HG03565 (cell line): Measurements from ENCODE around the gene SLMAP.
A peak's percentile ranks its signal among the peaks of the same experiment; 100 is the strongest.

ENCODE experiments used
- ATAC-seq: cut with Tn5 transposase; IDR thresholded peaks from one replicate; pipeline ENCODE4 v1.9.1; 2021; ENCODE audit warnings: mild to moderate bottlenecking, moderate library complexity; ENCODE audit not compliant: unreplicated experiment

Gene SLMAP

DNA sequence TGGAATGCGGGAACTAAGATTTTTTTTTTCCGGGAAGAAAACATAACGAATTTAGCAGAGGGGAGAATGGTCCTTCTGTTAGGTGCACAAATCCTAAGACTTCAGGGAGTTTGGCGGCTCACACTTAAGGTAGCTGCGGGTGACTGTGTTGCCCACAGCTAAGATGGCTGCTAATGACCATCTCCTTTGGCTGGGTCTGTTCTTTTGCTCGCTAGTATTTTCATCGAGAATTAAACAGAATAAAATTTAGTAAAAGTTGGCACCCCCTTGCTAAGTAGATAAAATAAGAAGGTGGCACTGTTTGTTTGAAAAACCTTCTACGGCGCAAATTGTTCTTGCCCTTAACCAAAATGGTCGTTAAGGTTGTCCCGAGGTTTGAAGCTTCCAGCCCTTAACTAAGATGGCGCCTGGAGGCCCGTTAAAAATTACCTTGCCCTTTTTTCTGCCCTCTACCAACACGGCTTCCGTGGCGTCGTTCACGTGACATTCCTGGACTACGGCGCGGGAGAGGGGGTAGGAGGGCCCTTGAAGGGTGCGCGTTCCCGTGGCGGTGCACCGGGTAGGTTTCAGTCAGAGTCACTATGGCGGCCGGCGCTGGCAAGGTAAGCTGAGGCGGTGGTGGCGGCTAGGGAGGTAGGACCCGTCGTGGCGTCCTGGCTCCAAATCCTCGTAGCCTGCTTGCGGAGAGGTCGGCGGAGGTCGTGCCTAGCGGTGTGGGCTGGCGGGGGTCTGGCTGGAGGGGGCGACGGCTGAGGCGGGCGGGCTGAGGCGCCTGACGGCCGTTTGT is at the start of gene SLMAP:
SLMAP (plus strand) TSS at position 569 of the 787 bp plus-strand sequence. CDS start 1,343 bp downstream, outside the sequence.
- ATAC-seq = peak; percentile 77

GRCh38 chr3:57706462-57706861 is 49.6 kb upstream of the SLMAP start:
- ATAC-seq = no peak

DNA sequence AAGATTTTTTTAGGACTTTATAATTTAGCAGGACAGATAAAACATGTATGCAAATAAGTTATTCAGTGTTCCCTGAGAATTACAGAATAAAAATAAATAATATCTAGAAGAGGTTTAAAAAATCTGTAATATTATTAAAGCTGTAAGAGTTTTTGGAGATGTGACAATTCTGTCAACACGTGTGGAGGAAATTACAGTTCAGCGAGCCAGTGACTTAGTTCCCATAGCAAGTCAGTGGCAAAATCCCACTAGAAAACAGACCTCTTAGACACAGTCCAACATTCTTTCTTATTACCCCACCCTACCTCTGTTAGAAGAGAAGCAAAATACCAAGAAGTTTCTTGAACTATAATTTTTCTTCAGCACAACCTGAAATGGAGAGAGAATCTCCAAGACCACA is 47.1 kb upstream of the SLMAP start:
- no peak for ATAC-seq

DNA sequence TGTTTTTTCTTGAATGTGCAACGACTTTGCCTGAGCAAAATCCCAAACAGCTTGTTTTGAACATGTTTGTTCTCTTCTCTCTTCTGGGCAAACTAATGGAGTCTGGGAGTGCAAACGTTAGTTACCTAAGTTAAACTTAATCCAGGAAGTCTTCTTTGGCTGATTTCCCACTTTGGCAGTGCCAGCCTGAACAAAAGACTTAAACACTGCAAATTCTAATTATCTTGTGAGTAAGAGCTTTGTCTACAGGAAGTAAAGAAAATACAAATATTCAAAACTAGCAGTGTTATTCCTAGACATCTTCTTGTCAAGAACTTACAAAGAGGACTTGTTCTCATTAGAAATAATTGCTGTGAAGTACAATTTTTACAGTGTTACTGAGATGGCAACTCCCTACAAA is 46.5 kb upstream of the SLMAP start:
- no peak for ATAC-seq

DNA sequence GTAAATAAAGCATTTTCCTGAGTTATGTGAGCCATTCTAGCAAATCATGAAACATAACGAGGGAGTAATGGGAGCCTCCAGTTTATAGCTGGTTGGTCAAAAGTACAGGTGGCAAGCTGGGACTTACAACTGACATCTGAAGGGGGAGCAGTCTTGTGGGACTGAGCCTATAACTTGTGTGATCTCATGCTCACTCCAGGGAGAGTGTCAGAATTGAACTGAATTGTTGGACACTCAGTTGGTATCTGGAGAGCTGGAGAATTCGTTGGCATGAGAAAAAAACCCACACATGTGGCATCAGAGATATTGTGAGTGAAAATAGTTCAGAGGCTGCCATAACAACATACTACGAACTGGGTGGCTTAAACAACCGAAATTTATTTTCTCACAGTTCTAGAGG is 40.4 kb upstream of the SLMAP start:
- no peak for ATAC-seq

DNA sequence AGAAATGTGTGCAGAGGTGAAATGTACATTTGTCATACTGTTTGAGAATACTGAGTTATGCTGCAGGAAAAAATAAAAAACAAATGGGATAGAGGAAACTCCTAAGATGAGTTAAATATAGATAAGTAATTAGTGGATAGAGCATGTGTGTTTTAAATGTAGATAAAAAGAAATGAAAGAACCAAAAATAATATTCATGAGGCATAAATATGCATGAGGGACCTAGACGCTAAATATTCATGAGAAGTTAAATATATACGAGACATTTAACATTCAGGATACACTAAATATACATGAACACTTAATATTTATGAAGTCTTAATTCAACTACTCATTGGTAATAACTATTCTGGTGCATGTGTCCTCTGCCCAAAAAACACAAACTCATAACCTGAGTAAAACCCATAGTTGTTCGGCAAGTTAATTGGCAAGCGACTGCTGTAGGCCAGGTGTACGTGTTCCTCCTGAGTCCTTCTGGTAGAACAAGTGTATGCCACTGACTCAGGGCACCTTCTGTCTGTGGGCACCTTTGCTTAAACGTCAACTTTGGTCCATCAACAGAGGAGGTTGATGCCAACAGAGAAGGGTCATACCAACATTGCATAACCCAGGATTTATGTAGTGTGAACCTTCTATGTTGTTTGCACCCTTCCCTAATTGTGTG is 38.8 kb upstream of the SLMAP start:
- no peak for ATAC-seq

- no peak for ATAC-seq
Observed at GRCh38 chr3:57718118-57718517, 38.0 kb upstream of the SLMAP start.

GRCh38 chr3:57726397-57726796 is 29.7 kb upstream of the SLMAP start:
- no peak for ATAC-seq

DNA sequence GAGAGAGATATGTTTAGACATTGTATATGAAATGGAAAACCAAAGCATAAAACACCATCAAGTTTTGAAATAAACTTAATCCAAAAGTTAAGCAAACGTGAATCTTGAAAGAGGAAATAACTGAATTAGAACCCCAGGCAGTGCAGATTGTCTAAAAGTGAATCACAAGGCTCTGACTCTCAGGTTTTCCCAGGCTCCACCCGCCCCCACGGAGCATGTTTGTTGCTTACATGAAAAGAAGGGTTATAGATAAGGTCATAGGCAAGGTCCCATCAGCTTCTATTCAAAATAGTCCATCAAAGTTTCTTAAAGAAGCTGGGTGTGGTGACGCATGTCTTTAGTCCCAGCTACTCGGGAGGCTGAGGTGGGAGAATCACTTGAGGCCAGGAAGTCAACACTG is 29.0 kb upstream of the SLMAP start:
- ATAC-seq = no peak

DNA sequence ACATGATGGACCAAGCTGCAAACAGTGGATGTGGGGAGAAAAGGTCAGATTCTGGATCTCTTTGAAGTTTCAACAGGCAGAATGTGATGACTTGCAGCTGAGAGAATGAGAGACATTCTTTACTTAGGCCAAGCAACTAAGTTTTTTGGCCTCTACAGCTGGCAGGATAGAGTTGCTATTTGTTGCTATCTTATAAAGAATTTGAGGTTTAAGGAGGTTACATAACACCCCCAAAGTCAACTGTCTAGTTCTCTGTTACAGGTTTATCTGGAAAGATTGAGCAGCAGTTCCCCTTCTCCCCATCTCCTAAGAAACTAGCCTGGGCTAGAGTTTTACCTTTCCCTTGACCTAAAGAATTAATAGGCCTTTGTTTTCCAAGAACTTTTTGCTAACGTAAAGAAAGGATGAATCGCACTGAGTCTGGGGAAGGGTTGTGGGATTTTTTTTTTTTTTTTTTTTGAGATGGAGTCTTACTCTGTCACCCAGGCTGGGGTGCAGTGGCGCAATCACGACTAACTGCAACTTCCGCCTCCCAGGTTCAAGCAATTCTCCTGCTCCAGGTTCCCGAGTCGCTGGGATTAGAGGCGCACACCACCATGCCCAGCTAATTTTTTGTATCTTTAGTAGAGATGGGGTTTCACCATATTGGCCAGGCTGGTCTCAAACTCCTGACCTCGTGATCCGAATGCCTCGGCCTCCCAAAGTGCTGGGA is 26.6 kb upstream of the SLMAP start:
- no peak for ATAC-seq

GRCh38 chr3:57730682-57731081 is 25.4 kb upstream of the SLMAP start:
- ATAC-seq = no peak

- ATAC-seq = no peak
Observed at GRCh38 chr3:57731311-57731710, 24.8 kb upstream of the SLMAP start.

DNA sequence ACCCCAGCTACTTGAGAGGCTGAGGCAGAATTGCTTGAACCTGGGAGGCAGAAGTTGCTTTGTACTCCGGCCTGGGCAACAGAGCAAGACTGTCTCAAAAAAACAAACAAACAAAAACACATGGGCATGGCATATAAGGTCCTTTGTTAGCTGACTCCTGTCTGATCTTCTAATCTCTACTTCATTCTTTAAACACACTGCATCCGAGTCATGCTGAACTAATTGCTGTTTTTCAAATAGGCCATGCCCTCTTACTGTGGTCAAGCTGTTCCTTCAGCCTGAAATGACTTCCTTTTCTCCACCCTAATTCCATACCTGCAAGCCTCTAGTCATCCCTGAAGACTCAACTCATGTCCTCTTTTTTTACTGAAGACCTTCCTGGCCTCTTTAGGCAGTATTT is 22.3 kb upstream of the SLMAP start:
- no peak for ATAC-seq

- ATAC-seq = no peak
Observed at GRCh38 chr3:57735405-57735804, 20.7 kb upstream of the SLMAP start.

GRCh38 chr3:57737840-57738239 is 18.3 kb upstream of the SLMAP start:
- no peak for ATAC-seq

GRCh38 chr3:57738391-57738790 is 17.7 kb upstream of the SLMAP start:
- no peak for ATAC-seq

DNA sequence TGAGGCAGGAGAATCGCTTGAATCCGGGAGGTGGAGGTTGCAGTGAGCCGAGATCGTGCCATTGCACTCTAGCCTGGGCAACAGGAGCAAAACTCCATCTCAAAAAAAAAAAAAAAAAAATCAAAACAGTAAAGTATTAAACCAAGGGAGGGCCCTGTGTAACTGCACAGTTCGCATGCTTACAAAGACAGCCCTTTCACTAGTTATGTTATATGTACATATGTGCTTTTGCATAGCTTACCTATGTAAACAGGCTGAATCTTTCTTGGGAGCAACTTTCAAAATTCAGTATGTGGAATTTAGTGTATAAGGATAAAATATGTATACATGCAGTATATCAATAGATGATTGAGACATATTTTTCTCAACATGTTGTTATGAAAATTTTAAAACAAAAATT is 16.1 kb upstream of the SLMAP start:
- no peak for ATAC-seq

- ATAC-seq = no peak
Observed at GRCh38 chr3:57743496-57743895, 12.6 kb upstream of the SLMAP start.

DNA sequence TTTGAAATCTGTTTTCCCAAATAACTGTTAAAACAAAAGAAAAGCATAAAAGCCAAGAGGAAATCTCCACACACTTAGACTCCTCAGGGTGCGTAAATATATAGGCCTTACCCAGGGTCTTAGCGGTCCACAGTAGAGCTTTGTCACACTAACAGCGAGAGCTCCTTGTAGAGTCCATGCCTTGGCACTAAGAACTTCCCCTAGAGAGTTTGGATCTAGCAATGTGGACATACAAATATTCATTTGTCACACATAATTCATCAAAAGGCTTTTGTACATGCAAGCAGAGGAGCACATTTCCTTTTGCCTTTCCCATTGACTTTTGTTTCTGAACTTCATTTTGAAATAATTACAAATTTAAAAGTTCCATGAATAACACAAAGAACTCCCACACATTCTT is 11.0 kb upstream of the SLMAP start:
- no peak for ATAC-seq

DNA sequence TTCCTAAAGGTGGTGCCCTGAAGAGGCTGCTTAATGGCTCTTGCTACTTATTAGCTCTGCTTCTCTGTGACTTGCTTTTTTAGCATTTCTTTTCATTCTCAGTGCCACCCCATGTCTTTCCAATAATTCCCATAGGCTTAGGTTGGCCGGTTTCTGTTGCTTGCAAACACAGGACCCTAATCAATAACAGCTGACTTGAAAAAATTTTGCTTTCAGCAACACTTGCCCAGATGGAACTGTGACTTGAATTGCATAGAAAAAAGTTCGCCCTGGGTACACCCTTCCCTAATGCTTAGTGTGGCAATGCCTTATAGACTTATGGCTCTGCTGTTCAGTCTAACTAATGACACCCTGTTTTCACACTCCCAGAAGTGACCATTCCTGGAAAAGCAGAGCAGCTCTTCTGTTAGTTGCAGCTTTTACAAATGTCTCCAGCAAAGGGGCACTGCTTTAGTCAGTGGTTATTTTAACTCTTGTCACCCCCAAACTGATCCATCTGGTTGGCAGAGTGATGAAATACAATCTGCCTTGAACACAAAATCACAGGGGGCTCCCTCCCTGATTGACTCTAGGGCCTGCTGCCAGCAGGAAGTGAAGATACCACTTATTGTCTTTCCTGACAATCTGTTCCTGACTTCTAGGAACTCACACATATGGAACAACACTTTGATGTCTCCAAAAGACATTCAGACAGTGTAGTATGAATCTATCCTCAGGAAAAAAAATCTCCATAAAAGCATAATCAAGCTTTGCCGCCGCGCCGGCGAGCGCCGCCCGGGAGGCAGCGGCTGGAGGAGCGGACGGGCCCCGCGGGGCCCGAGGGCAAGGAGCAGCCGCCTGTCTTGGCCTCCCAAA is 9.7 kb upstream of the SLMAP start:
- no peak for ATAC-seq

- no peak for ATAC-seq
Observed at GRCh38 chr3:57749542-57749941, 6.6 kb upstream of the SLMAP start.
